GM21515 (cell line): Measurements from ENCODE around the gene PTPRG.

Experiments used
- ATAC-seq: cut with Tn5 transposase; IDR thresholded peaks from one replicate; pipeline ENCODE4 v1.9.1; 2021; ENCODE audit not compliant: unreplicated experiment

Gene PTPRG

GRCh38 chr3:61648481-61648880 lies 87.1 kb downstream of the PTPRG start:
- ATAC-seq, result no peak

DNA sequence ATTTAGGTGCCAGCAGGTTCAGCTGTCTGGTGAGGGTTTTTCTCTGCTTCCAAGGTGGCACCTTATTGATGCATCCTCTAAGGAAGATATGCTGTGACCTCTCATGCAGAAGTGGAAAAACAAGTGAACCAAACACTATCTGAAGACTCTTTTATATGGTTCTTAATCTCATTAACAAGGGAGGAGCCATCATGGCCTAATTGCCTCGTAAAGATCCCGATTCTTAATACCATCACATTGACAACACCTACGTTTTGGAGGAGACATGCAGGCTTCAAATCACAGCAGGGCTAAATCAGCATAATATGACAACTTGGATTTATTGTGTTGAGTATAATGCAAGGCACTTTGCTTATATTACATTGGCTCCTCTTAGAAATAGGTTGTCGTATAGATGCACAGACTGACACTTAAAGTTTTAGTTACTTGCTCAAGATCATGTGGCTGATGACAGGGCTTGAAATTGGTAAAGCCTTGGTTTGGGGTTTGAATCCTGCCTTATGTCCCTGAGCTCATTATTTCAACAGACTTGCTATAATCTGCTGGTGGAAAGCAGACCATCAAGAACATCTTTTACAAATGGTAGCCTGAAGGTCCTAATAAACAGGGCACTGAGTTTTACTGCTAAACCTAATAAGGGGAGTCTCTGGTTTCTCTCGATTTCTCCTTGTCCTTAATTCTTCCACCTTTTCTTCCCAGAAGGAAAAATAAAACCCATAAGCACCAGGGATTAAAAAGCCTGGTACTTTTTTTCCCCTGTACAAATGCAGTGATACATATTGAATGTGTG lies 88.2 kb downstream of the PTPRG start:
- no peak for ATAC-seq

DNA sequence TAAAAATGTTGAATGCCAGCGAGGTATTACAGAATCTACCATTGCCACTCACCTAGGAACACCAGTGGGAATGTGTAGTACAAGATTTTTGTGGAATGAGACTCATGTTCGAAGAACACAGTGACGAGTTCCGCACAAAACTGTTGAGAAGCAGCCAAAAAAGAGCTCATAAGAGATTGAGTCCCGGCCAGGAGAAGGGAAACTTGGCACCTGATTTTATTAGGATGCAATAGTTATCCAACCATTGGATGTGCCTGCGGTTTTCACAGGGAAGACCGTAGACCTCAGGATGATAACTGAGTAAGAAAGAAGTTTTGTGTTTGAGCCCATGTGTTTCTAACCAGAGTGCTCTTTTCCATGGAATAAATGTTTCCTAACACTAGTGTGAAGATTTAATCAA lies 88.9 kb downstream of the PTPRG start:
- ATAC-seq, result no peak

- ATAC-seq, result no peak
These were observed 89.5 kb downstream of the PTPRG start for GRCh38 chr3:61650719-61651410.

DNA sequence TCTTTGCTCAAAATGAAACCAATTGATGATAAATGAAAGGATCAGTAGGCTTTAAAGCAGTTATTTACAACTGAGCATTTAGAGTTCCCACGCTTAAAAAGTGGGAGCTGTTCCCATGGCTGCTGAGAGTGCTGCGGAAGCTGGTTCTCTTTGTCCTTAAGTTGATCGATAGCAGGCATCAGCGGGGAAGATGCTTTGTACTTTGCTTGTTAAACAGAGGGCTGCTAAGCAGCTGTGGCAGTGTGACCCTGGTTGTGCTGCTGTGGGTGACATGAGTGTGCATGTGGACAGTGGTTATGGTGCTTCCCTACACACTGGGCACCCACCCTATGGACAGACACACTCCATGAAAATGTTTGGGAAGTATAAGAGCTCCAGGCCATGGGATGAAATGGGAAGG lies 96.3 kb downstream of the PTPRG start:
- ATAC-seq, result no peak

DNA sequence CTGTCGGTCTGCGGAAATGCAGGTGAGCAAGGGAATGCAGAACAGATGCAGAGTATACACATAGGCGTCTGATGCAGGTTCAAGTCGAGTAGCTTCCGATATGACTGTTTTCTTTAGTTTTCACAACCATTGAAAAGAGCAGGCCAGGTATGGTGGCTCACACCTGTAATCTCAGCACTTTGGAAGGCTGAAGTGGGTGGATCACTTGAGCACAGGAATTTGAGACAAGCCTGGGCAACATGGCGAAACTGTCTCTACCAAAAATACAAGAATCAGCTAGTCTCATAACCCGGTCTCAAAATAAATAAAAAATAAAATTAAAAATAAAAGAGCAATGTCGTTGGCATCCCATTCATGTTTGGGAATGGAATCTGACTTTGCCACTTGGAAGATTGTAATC lies 101.5 kb downstream of the PTPRG start:
- ATAC-seq, result no peak

GRCh38 chr3:61663356-61664104 lies 102.2 kb downstream of the PTPRG start:
- no peak for ATAC-seq

DNA sequence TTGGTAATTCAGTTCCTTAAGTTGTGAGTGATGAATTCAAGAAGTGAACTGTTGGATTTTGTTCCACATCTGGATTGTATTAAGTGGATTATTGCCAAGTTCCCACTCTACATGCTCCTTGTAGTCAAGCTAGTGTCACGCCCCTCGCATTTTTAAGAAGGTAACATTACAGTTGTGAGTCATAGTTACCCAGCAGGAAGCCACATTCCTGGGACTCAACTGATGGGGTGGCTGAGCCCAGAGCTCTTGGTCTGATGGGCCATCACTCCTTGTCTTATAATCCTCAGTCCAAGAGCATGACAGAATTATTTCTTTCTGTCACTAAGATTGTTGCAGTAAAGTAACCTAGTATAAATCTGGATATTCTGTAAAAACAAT lies 102.7 kb downstream of the PTPRG start:
- ATAC-seq, result no peak

DNA sequence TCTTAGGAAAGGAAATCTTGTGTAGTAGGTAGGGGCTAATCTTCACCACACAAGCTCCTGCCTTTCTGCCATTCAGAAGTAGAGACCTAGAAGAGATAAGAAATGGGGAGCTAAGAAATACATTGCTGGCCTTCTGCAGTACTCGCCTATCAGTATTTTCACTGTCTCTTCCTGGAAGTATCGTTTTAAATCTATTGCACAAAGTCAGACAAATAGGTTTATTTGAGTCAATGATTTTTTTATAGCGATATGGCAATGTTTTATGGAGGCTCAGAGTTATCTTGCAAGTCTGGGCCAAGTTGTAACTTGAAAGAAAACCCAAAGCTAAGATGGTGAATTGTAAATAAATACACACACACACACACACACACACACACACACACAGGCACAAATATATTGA lies 103.8 kb downstream of the PTPRG start:
- ATAC-seq, result no peak

DNA sequence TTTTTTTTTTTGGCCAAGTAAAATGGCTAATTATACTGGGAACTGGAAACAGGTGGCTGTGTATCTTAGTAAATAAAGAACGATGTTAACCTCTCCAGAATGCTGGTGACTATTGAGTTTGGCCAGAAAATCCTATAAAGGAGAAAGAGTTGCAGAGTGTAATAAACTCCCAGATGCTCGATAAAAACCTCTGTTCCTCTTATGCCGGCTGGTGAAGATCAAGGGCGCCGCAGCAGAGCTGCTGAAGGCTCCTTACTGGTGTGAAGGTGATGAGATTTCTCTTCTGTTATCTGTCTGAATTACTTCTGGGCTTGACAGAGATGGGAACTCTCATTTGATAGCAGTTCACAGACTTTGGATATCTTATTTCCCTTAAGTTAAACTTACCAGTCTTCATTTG lies 104.6 kb downstream of the PTPRG start:
- ATAC-seq, result no peak

DNA sequence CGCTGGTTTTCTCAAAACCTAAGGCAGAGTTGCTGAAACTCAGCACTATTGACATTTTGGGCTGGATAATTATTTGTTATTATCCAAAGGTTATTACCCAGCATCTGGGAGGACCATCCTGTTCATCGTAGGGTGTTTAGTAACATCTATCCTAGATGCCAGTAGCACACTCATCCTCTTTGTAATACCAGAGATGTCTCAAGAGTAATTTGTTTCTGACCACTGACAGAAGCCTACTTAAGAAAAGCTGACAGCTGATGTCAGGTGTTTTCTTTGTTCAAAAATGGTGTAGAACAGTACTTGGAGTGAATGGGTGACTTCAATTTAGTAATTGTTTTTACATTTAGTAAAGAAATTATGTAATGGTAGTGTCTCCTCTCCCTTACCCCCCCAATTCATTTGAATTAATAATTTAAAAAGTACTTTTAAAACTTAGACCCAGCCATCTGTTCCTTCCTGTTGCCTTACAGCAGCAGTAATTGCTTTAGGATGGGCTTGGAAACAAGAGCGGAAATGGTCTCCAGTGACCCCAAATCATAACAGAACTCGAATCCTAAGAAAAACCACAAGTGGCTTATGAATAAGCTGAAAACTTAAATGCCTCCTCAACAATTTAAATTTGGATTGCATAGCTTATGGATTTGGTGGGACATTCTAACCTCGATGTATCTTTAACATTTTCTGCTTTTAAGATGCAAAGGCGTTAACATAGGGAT lies 105.4 kb downstream of the PTPRG start:
- ATAC-seq, result no peak

DNA sequence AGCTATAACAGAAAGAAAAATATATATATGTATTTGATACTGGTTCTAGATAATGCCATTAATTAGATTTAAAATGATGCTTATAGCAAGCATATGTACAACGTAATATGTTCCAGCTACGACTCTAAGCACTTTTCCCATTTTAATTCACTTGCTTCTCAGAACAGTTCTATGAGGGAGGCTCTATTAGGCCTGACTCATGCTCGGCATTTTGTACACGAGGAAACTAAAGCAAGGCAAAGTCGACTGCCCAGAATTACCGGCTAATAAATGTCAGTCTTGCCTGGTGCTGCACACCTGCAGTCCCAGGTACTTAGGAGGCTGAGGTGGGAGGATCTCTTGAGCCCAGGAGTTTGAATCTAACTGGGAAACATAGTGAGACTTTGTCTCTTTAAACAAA lies 106.0 kb downstream of the PTPRG start:
- ATAC-seq, result no peak

DNA sequence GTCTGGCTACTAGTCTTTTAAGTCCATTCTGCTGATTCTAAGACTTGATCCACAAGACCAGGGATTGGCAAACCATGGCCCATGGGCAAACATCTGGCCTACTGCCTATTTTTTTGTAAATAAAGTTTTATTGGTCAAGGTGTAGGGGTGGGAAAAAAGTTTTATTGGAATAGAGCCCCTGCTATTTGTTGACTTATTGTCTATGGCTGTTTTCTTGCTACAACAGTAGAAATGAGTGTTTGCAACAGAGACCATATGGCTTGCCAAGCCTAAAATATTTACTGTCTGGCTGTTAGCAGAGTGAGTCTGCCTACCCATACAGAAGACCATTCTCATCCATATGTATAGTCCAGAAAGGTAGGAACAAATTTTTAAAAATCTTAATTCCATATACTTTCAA lies 106.4 kb downstream of the PTPRG start:
- ATAC-seq, result no peak

- ATAC-seq, result peak; percentile 58
These were observed 107.0 kb downstream of the PTPRG start for GRCh38 chr3:61668317-61668864.

DNA sequence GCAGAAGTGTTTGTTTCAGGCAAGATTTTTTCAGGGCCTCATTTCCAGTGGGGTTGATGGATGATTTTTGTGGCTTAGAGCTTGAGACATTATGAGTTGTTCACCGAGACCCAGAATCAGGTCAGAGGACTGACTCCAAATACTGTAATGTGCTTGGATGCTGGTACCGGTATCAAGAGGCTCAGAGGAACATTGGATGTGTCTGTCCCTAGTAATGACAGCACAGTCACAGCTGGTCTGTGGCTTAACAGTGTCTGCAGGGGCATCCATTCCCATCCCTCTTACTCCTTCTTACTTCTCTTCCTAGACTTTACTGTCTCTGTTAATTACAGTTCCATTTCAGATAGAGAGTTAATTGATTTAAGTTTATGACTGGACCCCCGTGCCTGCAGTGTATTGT lies 107.8 kb downstream of the PTPRG start:
- ATAC-seq, result no peak

- peak; percentile 57 for ATAC-seq
These were observed 108.4 kb downstream of the PTPRG start for GRCh38 chr3:61669668-61670299.

- ATAC-seq, result no peak
These were observed 112.3 kb downstream of the PTPRG start for GRCh38 chr3:61673651-61674050.

DNA sequence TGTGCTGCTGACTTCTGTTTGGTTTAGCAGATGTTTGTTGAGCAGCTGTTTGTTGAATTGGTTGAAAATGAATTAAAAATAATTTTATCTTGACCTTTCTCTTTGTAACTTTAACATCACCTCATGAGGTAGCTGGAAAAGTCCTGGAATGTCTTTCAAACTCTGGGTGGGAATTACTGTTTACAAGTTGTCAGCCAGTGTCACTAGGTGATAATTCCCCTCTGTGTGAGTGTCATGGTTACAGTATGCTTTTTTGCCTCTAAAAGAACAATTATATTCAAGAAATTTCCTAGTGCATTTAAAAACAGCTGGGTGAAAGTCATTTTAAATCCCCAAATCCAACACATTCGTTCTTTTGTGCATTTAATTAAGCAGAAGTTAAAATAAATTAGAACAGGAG lies 113.2 kb downstream of the PTPRG start:
- ATAC-seq, result no peak

DNA sequence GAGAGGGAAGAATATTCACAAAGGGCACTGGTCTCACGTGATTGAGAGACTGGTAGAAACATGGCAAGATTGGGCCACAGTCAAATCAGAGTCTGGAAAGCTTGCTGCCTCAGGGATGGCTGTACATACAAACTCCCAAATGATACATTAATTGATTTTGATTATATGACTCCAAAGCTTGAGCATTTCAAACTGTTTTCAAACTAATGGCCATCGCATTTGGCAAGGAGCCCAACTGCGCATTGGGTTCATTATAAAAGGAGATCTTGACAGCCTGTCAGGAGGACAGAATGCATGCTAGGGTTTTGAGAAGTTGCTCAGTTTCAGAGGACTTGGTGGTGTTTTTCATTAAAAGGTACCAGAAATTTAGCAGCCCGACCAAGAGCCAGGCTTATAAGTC lies 117.7 kb downstream of the PTPRG start:
- ATAC-seq, result no peak

DNA sequence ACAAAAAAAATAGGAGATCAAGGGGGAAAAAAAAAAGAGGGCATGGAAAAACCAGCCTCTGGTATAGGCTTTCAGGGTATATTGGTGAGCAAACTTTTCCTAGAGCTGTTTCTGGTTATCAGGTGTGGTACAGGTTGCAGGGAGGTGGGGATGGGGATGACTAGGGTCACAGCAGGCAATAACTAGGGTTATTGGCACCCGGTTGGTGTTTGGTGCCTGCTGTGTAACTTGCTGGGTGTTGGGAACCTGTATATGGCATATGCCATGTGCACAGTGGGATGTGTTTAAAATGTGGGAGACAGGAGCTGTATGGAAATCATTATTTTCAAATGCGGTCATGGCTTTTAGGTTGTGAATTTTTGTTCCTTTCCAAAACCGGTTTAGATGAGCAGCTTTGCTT lies 119.2 kb downstream of the PTPRG start:
- no peak for ATAC-seq

- ATAC-seq, result no peak
These were observed 120.3 kb downstream of the PTPRG start for GRCh38 chr3:61681636-61682035.
